Upper lobe of left lung (tissue), 6 donors: Measurements from ENCODE around the gene ACTN1. TPM values are rescaled to one million over a fixed set of nuclear protein-coding genes. Genes with fewer than 3 reads are reported as not detected.

Experiments
- ATAC-seq, 2 donors: fragments of 200-7000 bp; cut with Tn5 transposase; one replicate each; pipeline ENCODE4 v1.9.1; 2022; ENCODE audit warnings: mild to moderate bottlenecking in 2 of 2, moderate library complexity in 2 of 2; ENCODE audit not compliant: low FRiP score in 2 of 2
- DNase-seq, 2 donors: peaks; one replicate each; pipeline ENCODE4 v3.0.0-alpha.2; 2019 to 2020
- H3K27ac ChIP-seq, 4 donors: fragments of 200-600 bp; sonication (generic); one replicate each; pipeline ENCODE4 v1.5.1; 2016 to 2019
- H3K27me3 ChIP-seq, 4 donors: fragments of 200-600 bp; sonication (generic); one replicate each; pipeline ENCODE4 v1.5.1; 2017 to 2019
- H3K36me3 ChIP-seq, 4 donors: fragments of 200-600 bp; sonication (generic); one replicate each; pipeline ENCODE4 v1.5.1; 2016 to 2019
- H3K4me1 ChIP-seq, 4 donors: fragments of 200-600 bp; sonication (generic); one replicate each; pipeline ENCODE4 v1.5.1; 2018 to 2019
- H3K4me3 ChIP-seq, 4 donors: fragments of 200-600 bp; sonication (generic); one replicate each; pipeline ENCODE4 v1.5.1; 2017 to 2019; ENCODE audit warnings: mild to moderate bottlenecking in 2 of 4, moderate library complexity in 1 of 4
- H3K9me3 ChIP-seq, 4 donors: fragments of 200-600 bp; sonication (generic); one replicate each; pipeline ENCODE4 v1.5.1; 2018 to 2019
- CTCF ChIP-seq, 6 experiments: fragments of 450-650 bp in 4 of 6; fragments of 200-600 bp in 2 of 6; sonication (generic) in 2 of 6; IDR thresholded peaks; one replicate each; pipeline ENCODE4 v1.5.1; 2016 to 2019; ENCODE audit warnings: antibody characterized with exemption in 6 of 6
- EP300 ChIP-seq, 4 donors: sonication (generic); formaldehyde crosslinking; IDR thresholded peaks; one replicate each; pipeline ENCODE4 v1.5.1; 2017; ENCODE audit warnings: antibody characterized with exemption in 4 of 4, control low read depth in 2 of 4
- POLR2A ChIP-seq, 4 donors: fragments of 450-650 bp; IDR thresholded peaks; one replicate each; pipeline ENCODE4 v1.5.1; 2016 to 2017; ENCODE audit warnings: antibody characterized with exemption in 4 of 4, mild to moderate bottlenecking in 2 of 4
- POLR2AphosphoS5 ChIP-seq, 2 donors: sonication (generic); formaldehyde crosslinking; IDR thresholded peaks; one replicate each; pipeline ENCODE4 v1.5.1; 2017; ENCODE audit warnings: antibody characterized with exemption in 2 of 2
- whole genome bisulfite sequencing, 2 donors: methylation state at CpG; one replicate each; pipeline ENCODE4 v1.1.5; 2017 to 2018; 5-methylcytosine and 5-hydroxymethylcytosine counted together
- total RNA-seq, 6 donors: library from RNA; depleted of rRNA in 4 of 6; stranded (reverse); fragments of >200 nt in 4 of 6; gene quantifications; one replicate each; pipeline versions ENCODE4 v1.1.0 to v1.2.1, GENCODE V29; 2016 to 2021
- donor health status: DM: no; HTN: no; CAD: no; lungs with moderate emphysema.
- donor health status: DM: no; HTN: yes; CAD: no; lungs with severe emphysema.

ACTN1 gene
- total RNA-seq, 6 donors from 2014 or later: 117 to 195 (median 157) TPM

GRCh38 chr14:68894802-68895703 lies 84.0 kb downstream of the ACTN1 start:
- no peaks in the 10 kb centered on the region for H3K9me3 ChIP-seq

DNA sequence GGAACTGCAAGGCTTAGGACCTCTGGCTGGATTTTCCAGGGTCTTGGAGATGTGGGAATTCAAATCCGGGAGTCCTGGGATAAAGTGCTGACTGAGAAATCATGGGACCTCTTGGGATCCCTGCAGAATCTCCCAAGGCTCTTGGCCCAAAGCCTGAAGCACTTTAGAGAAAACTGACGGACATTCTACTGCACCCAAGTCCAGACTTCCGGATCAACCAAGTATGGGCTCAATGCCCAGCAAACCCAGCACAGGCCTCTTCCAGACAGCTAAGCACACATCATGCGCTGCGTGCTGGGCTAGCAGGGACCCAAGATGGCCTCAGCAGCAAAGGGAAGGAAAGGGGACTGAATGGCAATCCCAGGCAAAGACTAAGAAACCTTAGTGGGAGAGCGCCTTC lies 85.0 kb downstream of the ACTN1 start:
- ATAC-seq (no peak), DNase-seq (no peak)
- H3K4me1 ChIP-seq: no peaks in the 10 kb centered on the region
- no peaks in the 10 kb centered on the region for H3K9me3 ChIP-seq
- no peak overlapping the region for H3K4me3 ChIP-seq
- H3K27ac ChIP-seq: no peak overlapping the region
- H3K27me3 ChIP-seq: no peaks in the 10 kb centered on the region
- 70 to 71% methylated on average over 5 to 6 of the region's 6 CpGs for WGBS, 2 donors
- TF ChIP-seq POLR2A (IDR thresholded peaks at IDR 0.05) (no peak), POLR2AphosphoS5 (IDR thresholded peaks at IDR 0.05) (no peak), EP300 (IDR thresholded peaks at IDR 0.05) (no peak), CTCF (IDR thresholded peaks at IDR 0.05) (no peak)
- peaks cover 11 to 89% (median 67%) of the 10 kb centered on the region in 4 donors for H3K36me3 ChIP-seq

More at GRCh38 chr14:68894802-68895703, 84.0 kb downstream of the ACTN1 start:
- WGBS, 2 donors: 84 to 90% methylated on average over 13 to 14 of the region's 14 CpGs
- Histone ChIP-seq H3K27me3 (no peaks in the 10 kb centered on the region), H3K36me3 (peaks cover 11 to 87% (median 62%) of the 10 kb centered on the region in 4 donors), H3K27ac (no peak overlapping the region), H3K4me3 (no peak overlapping the region), H3K4me1 (no peaks in the 10 kb centered on the region)
- ATAC-seq: no peak
- DNase-seq: no peak
- TF ChIP-seq CTCF (IDR thresholded peaks at IDR 0.05) (no peak), POLR2AphosphoS5 (IDR thresholded peaks at IDR 0.05) (no peak), EP300 (IDR thresholded peaks at IDR 0.05) (no peak), POLR2A (IDR thresholded peaks at IDR 0.05) (no peak)

DNA sequence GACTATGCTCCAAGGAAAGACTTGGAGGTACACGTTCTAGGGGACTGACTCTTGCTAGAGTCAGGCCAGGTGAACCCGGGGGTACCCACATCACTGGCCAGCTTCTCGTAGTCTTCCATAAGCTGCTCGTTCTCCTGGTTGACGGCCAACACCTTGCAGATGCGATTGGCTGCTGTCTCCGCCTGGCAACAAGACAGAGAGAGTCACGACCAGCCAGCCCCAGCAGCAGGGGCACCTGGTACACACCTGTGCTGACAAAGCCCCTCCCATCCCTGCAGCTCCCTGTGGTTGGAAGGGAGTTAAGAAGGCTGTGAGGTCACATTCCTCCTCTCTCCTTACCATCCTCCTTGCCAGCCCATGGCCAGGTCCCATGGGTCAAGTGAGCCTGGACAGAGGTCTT lies 85.5 kb downstream of the ACTN1 start:
- DNase-seq (no peak), ATAC-seq (no peak)
- TF ChIP-seq CTCF (IDR thresholded peaks at IDR 0.05) (no peak), EP300 (IDR thresholded peaks at IDR 0.05) (no peak), POLR2AphosphoS5 (IDR thresholded peaks at IDR 0.05) (no peak), POLR2A (IDR thresholded peaks at IDR 0.05) (no peak)
- Histone ChIP-seq H3K4me1 (no peaks in the 10 kb centered on the region), H3K36me3 (peaks cover 11 to 94% (median 71%) of the 10 kb centered on the region in 4 donors), H3K4me3 (no peak overlapping the region), H3K27me3 (no peaks in the 10 kb centered on the region), H3K9me3 (no peaks in the 10 kb centered on the region), H3K27ac (no peak overlapping the region)
- 92% methylated on average over 8 of the region's 8 CpGs; no CpG with 5 or more reads in 1 of the 2 donors for WGBS, 2 donors

- Histone ChIP-seq H3K27me3 (no peaks in the 10 kb centered on the region), H3K4me3 (no peak overlapping the region), H3K9me3 (no peaks in the 10 kb centered on the region), H3K4me1 (no peaks in the 10 kb centered on the region), H3K27ac (no peak overlapping the region), H3K36me3 (peaks cover 11 to 94% (median 71%) of the 10 kb centered on the region in 4 donors)
- TF ChIP-seq POLR2AphosphoS5 (IDR thresholded peaks at IDR 0.05) (no peak), CTCF (IDR thresholded peaks at IDR 0.05) (no peak), POLR2A (IDR thresholded peaks at IDR 0.05) (no peak), EP300 (IDR thresholded peaks at IDR 0.05) (no peak)
- DNase-seq (no peak), ATAC-seq (no peak)
- WGBS, 2 donors: 86 to 90% methylated on average over 5 to 6 of the region's 6 CpGs
Observed at GRCh38 chr14:68892961-68893360, 86.1 kb downstream of the ACTN1 start.
